Ovary (tissue), 9 donors: Measurements from ENCODE around the gene GRN. TPM values are rescaled to one million over a fixed set of nuclear protein-coding genes. Genes with fewer than 3 reads are reported as not detected.
A peak's percentile ranks its signal among the peaks of the same experiment; 100 is the strongest.

Experiments used
- DNase-seq, 5 donors: peaks; one replicate each; pipeline ENCODE4 v3.0.0-alpha.2; 2019 to 2020
- H3K27ac ChIP-seq, 2 donors: fragments of 200-600 bp; one replicate each; pipeline versions ENCODE4 v1.5.1 to v1.8.0; 2019 to 2022
- H3K27me3 ChIP-seq: fragments of 200-600 bp; one replicate; pipeline ENCODE4 v1.8.0; 2022
- H3K36me3 ChIP-seq: fragments of 200-600 bp; sonication (generic); one replicate; pipeline ENCODE4 v1.5.1; 2019
- H3K4me1 ChIP-seq: one replicate; pipeline ENCODE4 v1.8.1; 2013; ENCODE audit warnings: mild to moderate bottlenecking, moderate library complexity; ENCODE audit not compliant: insufficient read depth
- H3K4me3 ChIP-seq: fragments of 200-600 bp; sonication (generic); one replicate; pipeline ENCODE4 v1.5.1; 2017
- H3K9me3 ChIP-seq, 2 donors: fragments of 200-600 bp in 1 of 2; sonication (generic) in 1 of 2; one replicate each; pipeline versions ENCODE4 v1.5.1 to v1.8.1; 2013 to 2019; ENCODE audit warnings: mild to moderate bottlenecking in 1 of 2, moderate library complexity in 1 of 2
- CTCF ChIP-seq, 3 donors: fragments of 450-650 bp in 2 of 3; fragments of 200-600 bp in 1 of 3; IDR thresholded peaks; one replicate each; pipeline versions ENCODE4 v1.5.1 to v1.8.0; 2016 to 2022; ENCODE audit warnings: antibody characterized with exemption in 3 of 3, mild to moderate bottlenecking in 1 of 3
- EP300 ChIP-seq: sonication (generic); formaldehyde crosslinking; IDR thresholded peaks from one replicate; pipeline ENCODE4 v1.6.1; 2017; ENCODE audit warnings: antibody characterized with exemption
- POLR2A ChIP-seq: fragments of 450-650 bp; IDR thresholded peaks from one replicate; pipeline ENCODE4 v1.6.1; 2017; ENCODE audit warnings: antibody characterized with exemption, mild to moderate bottlenecking, moderate library complexity
- WGBS, 3 donors: extraction: QIAGEN DNeasy Blood & Tissue Kit in 1 of 3; methylation state at CpG; one replicate each; pipeline versions ENCODE4 v1.1.5 to v1.1.7; 2013 to 2017; 5-methylcytosine and 5-hydroxymethylcytosine counted together
- intact Hi-C, 4 donors: fragments of 100-400 bp; cut with DNase I; formaldehyde crosslinking; loops; one replicate each; pipeline versions ENCODE4 v1.11.0 to v1.15.1; 2022 to 2023
- polyA plus RNA-seq, 2 donors: library from polyadenylated mRNA; stranded (reverse); fragments of 200-250 nt in 1 of 2; fragments of 350-450 nt in 1 of 2; fragmentation: Illumina TruSeq in 1 of 2; extraction: RNeasy Lipid Tissue Mini Kit (QIAGEN cat#74804) in 1 of 2; gene quantifications; one replicate each; pipeline ENCODE4 v1.2.3, GENCODE V29; 2013 to 2014
- total RNA-seq, 7 donors: library from RNA; depleted of rRNA in 2 of 7; stranded (reverse); fragments of >200 nt in 2 of 7; fragmentation: NEBNext Ultra II Directional in 3 of 7; extraction: Animal tissue kit (Norgen Biotek cat#: 25700) in 3 of 7; gene quantifications; one replicate each; pipeline versions ENCODE4 v1.1.0 to v1.2.4, GENCODE V29; 2016 to 2023
- donor health status: DM: no; HTN: no; CAD: no; lungs with moderate emphysema.
- donor health status: DM: no; HTN: no; CAD: no.
- donor health status: Bipolar disorder and iron deficiency.
- donor health status: DM: yes; HTN: yes; CAD: no.
- donor health status: DM: no; HTN: no; CAD: no.
- donor health status: DM: yes; HTN: yes; CAD: no.

GRN gene
- total and polyA plus RNA-seq, 9 donors, result 70.6 to 173 (median 88.2) TPM

DNA sequence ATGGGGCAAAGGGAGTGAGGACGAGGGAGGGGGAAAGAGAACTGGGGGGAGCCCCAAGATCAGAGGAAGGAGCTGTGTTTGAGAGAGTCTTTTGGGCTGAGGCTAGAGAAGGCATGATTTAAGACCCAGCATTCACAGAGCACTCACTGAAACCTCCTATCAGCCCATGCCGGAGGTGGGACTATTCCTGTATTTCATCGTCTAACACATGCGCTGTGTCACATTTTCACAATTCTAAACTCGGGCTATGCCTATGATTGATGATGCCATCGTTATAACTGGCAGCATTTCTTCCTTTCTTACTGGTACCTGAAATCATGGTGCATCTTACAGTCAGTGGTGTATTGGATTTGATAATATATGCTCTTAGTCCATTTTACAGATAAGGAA is 15.0 kb downstream of the GRN start:
- DNase-seq, result no peak
- Histone ChIP-seq H3K4me1 (peaks cover 7% of the 10 kb centered on the region), H3K9me3 (no peaks in the 10 kb centered on the region), H3K27me3 (no peaks in the 10 kb centered on the region), H3K27ac (no peak overlapping the region), H3K4me3 (no peak overlapping the region), H3K36me3 (no peaks in the 10 kb centered on the region)
- no peak for TF ChIP-seq POLR2A
- TF ChIP-seq EP300, result no peak
- TF ChIP-seq CTCF (IDR thresholded peaks at IDR 0.05), result no peak
- WGBS, 3 donors, result 55 to 60% (median 58%) methylated on average over 6 of the region's 6 CpGs
- intact Hi-C loops, result no loop called here

GRCh38 chr17:44360826-44361225 is 15.7 kb downstream of the GRN start:
- 35 to 42% (median 36%) methylated on average over 5 of the region's 5 CpGs for WGBS, 3 donors
- Histone ChIP-seq H3K27me3 (no peaks in the 10 kb centered on the region), H3K9me3 (no peaks in the 10 kb centered on the region), H3K4me1 (peaks cover 7% of the 10 kb centered on the region), H3K27ac (peak overlapping the region in 1 of 2 donors; percentile 38), H3K4me3 (no peak overlapping the region), H3K36me3 (no peaks in the 10 kb centered on the region)
- intact Hi-C loops, result no loop called here
- TF ChIP-seq CTCF (IDR thresholded peaks at IDR 0.05), result no peak
- no peak for TF ChIP-seq EP300
- no peak for TF ChIP-seq POLR2A
- DNase-seq, result peak; percentile 69 to 94 (median 86)

DNA sequence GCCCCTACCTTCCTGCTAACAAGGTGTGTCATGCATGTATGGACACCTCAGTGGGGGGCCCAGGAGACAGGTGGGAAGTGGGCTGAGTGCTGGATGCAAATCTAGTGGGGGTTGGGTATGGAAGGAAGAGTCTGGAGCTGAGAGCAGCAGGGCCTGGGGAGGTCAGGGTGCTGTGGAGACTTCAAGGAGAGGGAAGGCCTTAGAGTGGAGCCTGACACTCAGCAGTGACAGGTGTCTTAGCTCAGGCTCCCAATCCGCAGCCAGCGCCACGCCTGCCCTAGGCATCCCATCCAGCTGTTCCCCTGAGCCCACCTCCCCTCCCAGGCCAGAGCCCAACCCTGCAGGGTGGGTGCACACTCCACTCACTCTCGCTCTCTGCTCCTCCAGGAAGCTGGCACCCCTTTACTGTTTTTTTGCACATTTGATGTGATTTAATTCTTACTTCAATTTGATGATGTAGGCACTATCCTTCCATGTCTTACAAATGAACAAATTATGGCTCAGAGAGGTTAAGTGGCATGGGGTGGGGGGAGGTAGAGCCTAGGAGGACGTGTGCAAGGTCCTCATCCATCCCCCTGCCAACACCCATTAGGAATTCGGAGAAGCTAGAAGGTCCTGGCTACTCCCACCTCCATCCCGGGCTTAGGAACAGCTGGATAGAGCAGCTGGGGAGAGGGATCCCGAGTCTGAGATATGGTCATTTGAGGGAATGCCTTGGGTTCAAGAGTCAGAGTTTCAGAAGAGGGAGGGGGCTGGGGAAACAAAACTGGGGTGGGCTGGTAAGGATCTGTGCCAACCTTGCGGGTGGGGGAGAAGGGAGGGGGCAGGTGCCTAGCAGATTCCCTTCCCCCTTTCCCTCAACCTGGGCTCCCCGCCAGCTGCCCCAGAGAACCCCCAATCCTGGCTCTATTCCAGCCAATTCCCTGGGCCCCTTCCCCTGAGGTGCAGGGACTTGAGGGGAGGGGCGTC is 16.5 kb downstream of the GRN start:
- 23 to 39% (median 25%) methylated on average over 11 of the region's 11 CpGs for WGBS, 3 donors
- H3K27me3 ChIP-seq, result no peaks in the 10 kb centered on the region
- intact Hi-C loops, result no loop called here
- DNase-seq, result peak in 2 of 5 donors; percentile 57 to 64
- no peaks in the 10 kb centered on the region for H3K9me3 ChIP-seq
- no peaks in the 10 kb centered on the region for H3K36me3 ChIP-seq
- no peak overlapping the region for H3K4me3 ChIP-seq
- peaks cover 7% of the 10 kb centered on the region for H3K4me1 ChIP-seq
- TF ChIP-seq EP300 (no peak), POLR2A (no peak), CTCF (IDR thresholded peaks at IDR 0.05) (no peak)
- H3K27ac ChIP-seq, result peak overlapping the region in 1 of 2 donors; percentile 38

- Histone ChIP-seq H3K27ac (no peak overlapping the region), H3K36me3 (no peaks in the 10 kb centered on the region), H3K4me1 (peaks cover 7% of the 10 kb centered on the region), H3K27me3 (no peaks in the 10 kb centered on the region), H3K9me3 (no peaks in the 10 kb centered on the region), H3K4me3 (peak overlapping the region; percentile 59)
- TF ChIP-seq POLR2A (no peak), CTCF (IDR thresholded peaks at IDR 0.05) (no peak), EP300 (no peak)
- 5 to 13% (median 7%) methylated on average over 10 to 11 of the region's 11 CpGs for WGBS, 3 donors
- peak in 1 of 5 donors; percentile 50 for DNase-seq
- intact Hi-C loops, result no loop called here
Measured at GRCh38 chr17:44362459-44362948, 17.4 kb downstream of the GRN start.
